ENCODE results near the gene MGAM2. TPM values are rescaled to one million over a fixed set of nuclear protein-coding genes. Genes with fewer than 3 reads are reported as not detected.

The MGAM2 gene
- total and polyA plus RNA-seq, 2 experiments from 2014 or later = 0.07 TPM; not detected in 1

DNA sequence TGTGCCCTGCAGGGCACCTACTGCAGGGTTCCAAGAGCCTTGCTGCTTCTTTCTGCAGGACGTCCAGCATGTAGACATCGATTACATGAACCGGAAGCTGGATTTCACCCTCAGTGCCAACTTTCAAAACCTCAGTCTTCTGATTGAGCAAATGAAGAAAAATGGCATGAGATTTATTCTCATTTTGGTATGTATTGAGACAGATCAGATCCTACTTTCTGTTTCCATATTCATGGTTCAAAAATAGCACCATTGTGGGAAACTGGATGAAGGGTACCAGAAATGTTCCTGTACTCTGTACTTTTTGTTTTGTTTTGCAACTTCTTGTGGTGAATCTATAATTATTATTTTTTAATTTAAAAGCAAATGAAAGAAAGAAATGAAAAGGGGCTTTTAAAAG lies 64.1 kb downstream of the MGAM2 start:
- ATAC-seq (no peak), DNase-seq (ENCODE audit: low spot score) (no peak)
- Mint-ChIP-seq H3K27me3 (ENCODE audit: insufficient read depth, low read depth, poor library complexity) (no peaks in the 10 kb centered on the region), H3K4me3 (no peak overlapping the region), H3K27ac (no peak overlapping the region), H3K9me3 (no peaks in the 10 kb centered on the region), H3K4me1 (no peaks in the 10 kb centered on the region), H3K36me3 (ENCODE audit: low read depth) (no peaks in the 10 kb centered on the region)
- no peak overlapping the region for H2AFZ ChIP-seq
- no peaks in the 10 kb centered on the region for H3K27me3 ChIP-seq (ENCODE audit: insufficient read depth)
- no peaks in the 10 kb centered on the region for H3K4me1 ChIP-seq (ENCODE audit: insufficient read depth)
- TF ChIP-seq ZNF331 (CRISPR knock-in tag; IDR thresholded peaks at IDR 0.05; ENCODE audit: low read depth) (no peak), JUNB (IDR thresholded peaks at IDR 0.05; ENCODE audit: unreplicated experiment) (no peak), REST (IDR thresholded peaks at IDR 0.05; ENCODE audit: unreplicated experiment) (no peak), ZNF462 (CRISPR knock-in tag; IDR thresholded peaks at IDR 0.05) (no peak), EZH2 (IDR thresholded peaks at IDR 0.05; ENCODE audit: low read depth, unreplicated experiment) (no peak), CREB1 (CRISPR knock-in tag; IDR thresholded peaks at IDR 0.05; ENCODE audit: low read depth) (no peak)
- no peaks in the 10 kb centered on the region for H4K20me1 ChIP-seq (replicated peaks; ENCODE audit: insufficient read depth)
- no peak overlapping the region for H3K4me3 ChIP-seq
- H3F3A ChIP-seq (replicated peaks; ENCODE audit: low read depth) = no peaks in the 10 kb centered on the region
- no peaks in the 10 kb centered on the region for H3K9me2 ChIP-seq (ENCODE audit: insufficient read depth)
- H3K79me2 ChIP-seq (replicated peaks; ENCODE audit: insufficient read depth) = no peaks in the 10 kb centered on the region
- H3K27ac ChIP-seq (ENCODE audit: low read depth) = no peak overlapping the region
- no peak overlapping the region for H3K4me2 ChIP-seq
- H3K36me3 ChIP-seq (ENCODE audit: insufficient read depth) = no peaks in the 10 kb centered on the region; the same call in 1 of the 2 replicates
